ENCODE data around the gene ZXDC. TPM values are rescaled to one million over a fixed set of nuclear protein-coding genes. Genes with fewer than 3 reads are reported as not detected.

ZXDC gene
- total RNA-seq, 1 experiment from 2014 or later: 27.2 TPM

GRCh38 chr3:126488185-126488584 lies 12.5 kb upstream of the ZXDC start:
- Histone ChIP-seq H3K36me3 (replicated peaks; ENCODE audit: control insufficient read depth, insufficient read depth, low read length) (no peaks in the 10 kb centered on the region), H3K27me3 (ENCODE audit: control insufficient read depth, insufficient read depth, low read length) (no peaks in the 10 kb centered on the region), H3K4me3 (ENCODE audit: insufficient read depth, low read depth, low read length) (no peak overlapping the region)
- peak; percentile 71 for DNase-seq

DNA sequence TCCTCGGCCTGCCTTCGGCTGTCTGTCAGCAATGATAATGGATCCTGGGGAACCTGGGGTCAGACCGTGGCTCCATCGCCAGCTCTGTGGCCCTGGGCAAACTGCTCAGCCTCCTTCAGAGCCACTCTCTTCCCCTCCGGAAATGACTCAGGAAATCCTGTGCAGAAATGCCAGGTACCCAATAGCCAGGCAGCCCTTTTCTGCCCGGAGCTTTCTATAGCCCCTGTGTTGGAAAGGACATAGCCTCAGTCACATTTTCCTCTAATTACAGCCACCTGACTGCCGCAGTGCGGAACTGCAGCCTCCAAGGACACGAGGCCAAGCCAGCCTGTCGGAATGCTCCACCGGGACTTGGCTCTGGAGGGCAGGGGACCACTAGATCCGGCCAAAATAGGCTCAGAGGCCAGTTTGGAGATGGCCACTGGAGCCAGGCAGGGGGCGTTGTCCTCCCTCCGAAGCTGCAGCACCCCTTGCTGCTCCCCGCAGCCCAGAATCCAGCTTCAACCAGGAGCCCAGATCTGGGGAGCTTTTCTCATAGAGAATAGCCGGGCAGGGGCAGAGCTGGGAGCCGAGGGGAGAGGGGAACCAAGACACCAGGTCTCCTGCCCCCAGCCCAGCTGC lies 11.6 kb upstream of the ZXDC start:
- H3K27me3 ChIP-seq (ENCODE audit: control insufficient read depth, insufficient read depth, low read length): no peaks in the 10 kb centered on the region
- H3K36me3 ChIP-seq (replicated peaks; ENCODE audit: control insufficient read depth, insufficient read depth, low read length): no peaks in the 10 kb centered on the region
- H3K4me3 ChIP-seq (ENCODE audit: insufficient read depth, low read depth, low read length): no peak overlapping the region
- peak; percentile 85 for DNase-seq

DNA sequence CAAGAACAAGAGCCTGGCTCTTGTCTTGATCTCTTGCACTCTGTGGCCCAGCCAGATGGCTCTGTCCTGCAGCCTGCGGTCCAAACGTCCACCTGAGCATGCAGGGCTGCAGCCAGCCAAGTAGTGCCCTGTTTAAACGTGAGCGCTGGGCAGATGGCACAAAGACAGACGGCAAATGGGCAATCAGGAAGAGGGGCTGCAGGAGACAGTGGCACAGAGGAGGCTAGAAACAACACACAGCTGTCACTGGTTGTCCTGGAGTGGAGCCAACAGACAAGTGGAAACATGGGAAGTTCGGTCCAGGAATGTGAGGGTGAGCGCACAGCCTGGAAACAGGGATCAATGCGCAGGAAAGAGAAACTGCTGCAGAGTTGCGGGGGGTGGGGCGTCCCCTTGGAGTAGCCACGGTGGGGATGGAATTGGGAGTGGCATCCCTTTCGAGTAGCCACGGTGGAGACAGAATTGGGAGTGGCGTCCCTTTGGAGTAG lies 10.7 kb upstream of the ZXDC start:
- no peaks in the 10 kb centered on the region for H3K36me3 ChIP-seq (replicated peaks; ENCODE audit: control insufficient read depth, insufficient read depth, low read length)
- no peak overlapping the region for H3K4me3 ChIP-seq (ENCODE audit: insufficient read depth, low read depth, low read length)
- peak; percentile 47 for DNase-seq
- H3K27me3 ChIP-seq (ENCODE audit: control insufficient read depth, insufficient read depth, low read length): no peaks in the 10 kb centered on the region

DNA sequence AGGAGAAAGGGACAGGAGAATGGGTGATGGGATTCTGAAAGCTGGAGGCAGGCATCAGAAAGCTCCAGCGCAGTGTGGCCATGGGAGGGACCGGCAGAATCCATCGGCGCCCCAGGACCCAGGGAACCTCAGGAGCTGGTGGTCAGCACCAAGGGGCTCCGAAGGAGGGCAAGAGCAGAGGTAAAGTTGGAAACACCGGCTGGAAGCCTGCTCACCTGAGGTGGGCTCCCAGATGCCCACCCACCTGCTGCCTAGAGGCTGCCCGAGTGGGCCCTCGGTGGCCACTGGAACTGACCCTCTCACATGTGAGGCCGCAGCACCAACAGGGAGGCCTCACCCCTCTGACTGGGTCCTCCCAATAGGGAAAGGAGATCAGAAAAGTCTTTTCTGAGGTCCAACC lies 10.3 kb upstream of the ZXDC start:
- DNase-seq: peak; percentile 41
- no peaks in the 10 kb centered on the region for H3K27me3 ChIP-seq (ENCODE audit: control insufficient read depth, insufficient read depth, low read length)
- no peak overlapping the region for H3K4me3 ChIP-seq (ENCODE audit: insufficient read depth, low read depth, low read length)
- no peaks in the 10 kb centered on the region for H3K36me3 ChIP-seq (replicated peaks; ENCODE audit: control insufficient read depth, insufficient read depth, low read length)

GRCh38 chr3:126485176-126485897 lies 9.6 kb upstream of the ZXDC start:
- Histone ChIP-seq H3K27me3 (ENCODE audit: control insufficient read depth, insufficient read depth, low read length) (no peaks in the 10 kb centered on the region), H3K4me3 (ENCODE audit: insufficient read depth, low read depth, low read length) (no peak overlapping the region), H3K36me3 (replicated peaks; ENCODE audit: control insufficient read depth, insufficient read depth, low read length) (no peaks in the 10 kb centered on the region)
- peak; percentile 81 for DNase-seq

DNA sequence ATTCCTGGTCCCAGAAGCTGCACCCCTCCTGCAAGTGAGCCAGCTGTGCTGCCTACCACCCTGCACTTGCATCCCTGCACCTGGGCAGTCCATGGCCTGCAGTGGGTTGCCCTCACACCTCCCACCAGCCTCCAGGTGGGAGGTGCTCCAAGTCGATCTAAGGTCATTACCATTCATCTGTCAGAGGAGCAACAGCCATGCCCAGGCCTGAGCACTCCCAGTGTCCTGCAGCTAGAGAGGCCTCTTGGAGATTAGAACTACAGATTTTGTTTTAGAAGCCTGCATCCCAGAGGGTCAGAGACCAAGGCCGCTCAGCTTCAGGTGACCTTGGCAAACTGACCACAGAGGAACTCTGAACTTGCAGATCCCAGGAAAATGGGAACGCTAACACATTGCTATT lies 9.0 kb upstream of the ZXDC start:
- Histone ChIP-seq H3K27me3 (ENCODE audit: control insufficient read depth, insufficient read depth, low read length) (no peaks in the 10 kb centered on the region), H3K4me3 (ENCODE audit: insufficient read depth, low read depth, low read length) (no peak overlapping the region), H3K36me3 (replicated peaks; ENCODE audit: control insufficient read depth, insufficient read depth, low read length) (no peaks in the 10 kb centered on the region)
- peak; percentile 66 for DNase-seq

DNA sequence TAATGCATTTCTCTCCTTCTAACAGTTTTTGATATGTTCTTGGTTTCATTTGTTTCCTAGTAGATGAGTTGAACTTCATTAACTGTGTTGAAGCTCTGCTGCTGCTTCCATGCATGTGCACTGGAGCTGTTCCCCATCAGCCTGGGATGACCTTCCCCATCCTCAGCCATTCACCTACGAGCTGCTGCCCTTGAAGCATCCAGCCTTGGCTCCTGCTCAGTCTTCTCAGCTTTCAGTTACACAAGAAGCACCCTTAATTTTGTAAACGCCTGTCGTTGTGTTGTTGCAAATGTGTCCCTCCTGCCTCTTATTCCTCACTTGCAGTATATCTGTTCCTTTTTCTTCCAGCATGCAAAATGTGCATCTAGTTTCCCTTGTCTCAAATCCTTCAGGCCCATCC lies 8.5 kb upstream of the ZXDC start:
- no peaks in the 10 kb centered on the region for H3K36me3 ChIP-seq (replicated peaks; ENCODE audit: control insufficient read depth, insufficient read depth, low read length)
- DNase-seq: no peak
- H3K4me3 ChIP-seq (ENCODE audit: insufficient read depth, low read depth, low read length): no peak overlapping the region
- H3K27me3 ChIP-seq (ENCODE audit: control insufficient read depth, insufficient read depth, low read length): no peaks in the 10 kb centered on the region

DNA sequence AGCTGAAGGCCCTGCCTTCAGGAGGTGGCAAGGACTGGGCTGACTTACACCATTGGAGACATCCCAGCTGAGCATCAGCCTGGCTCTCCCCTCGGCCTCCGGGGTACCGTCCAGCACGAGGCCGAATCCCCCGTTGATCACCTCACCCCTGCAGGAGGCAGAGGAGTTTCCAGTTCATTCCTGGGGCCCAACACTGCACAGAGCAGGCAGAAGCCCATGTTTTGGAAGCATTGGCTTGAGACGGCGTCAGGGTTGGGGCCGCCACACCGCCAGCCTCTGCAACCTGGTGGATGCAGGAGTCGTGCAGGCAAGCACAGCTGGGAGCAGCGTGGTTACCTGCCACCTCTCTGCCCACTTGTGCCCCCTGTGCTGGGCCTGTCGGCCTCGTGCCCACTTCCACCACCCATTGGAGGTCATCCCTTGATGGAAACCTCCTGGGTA lies 7.7 kb upstream of the ZXDC start:
- Histone ChIP-seq H3K27me3 (ENCODE audit: control insufficient read depth, insufficient read depth, low read length) (no peaks in the 10 kb centered on the region), H3K36me3 (replicated peaks; ENCODE audit: control insufficient read depth, insufficient read depth, low read length) (no peaks in the 10 kb centered on the region), H3K4me3 (ENCODE audit: insufficient read depth, low read depth, low read length) (no peak overlapping the region)
- DNase-seq: no peak

GRCh38 chr3:126482503-126483255 lies 7.0 kb upstream of the ZXDC start:
- no peak overlapping the region for H3K4me3 ChIP-seq (ENCODE audit: insufficient read depth, low read depth, low read length)
- H3K36me3 ChIP-seq (replicated peaks; ENCODE audit: control insufficient read depth, insufficient read depth, low read length): no peaks in the 10 kb centered on the region
- no peaks in the 10 kb centered on the region for H3K27me3 ChIP-seq (ENCODE audit: control insufficient read depth, insufficient read depth, low read length)
- DNase-seq: no peak

DNA sequence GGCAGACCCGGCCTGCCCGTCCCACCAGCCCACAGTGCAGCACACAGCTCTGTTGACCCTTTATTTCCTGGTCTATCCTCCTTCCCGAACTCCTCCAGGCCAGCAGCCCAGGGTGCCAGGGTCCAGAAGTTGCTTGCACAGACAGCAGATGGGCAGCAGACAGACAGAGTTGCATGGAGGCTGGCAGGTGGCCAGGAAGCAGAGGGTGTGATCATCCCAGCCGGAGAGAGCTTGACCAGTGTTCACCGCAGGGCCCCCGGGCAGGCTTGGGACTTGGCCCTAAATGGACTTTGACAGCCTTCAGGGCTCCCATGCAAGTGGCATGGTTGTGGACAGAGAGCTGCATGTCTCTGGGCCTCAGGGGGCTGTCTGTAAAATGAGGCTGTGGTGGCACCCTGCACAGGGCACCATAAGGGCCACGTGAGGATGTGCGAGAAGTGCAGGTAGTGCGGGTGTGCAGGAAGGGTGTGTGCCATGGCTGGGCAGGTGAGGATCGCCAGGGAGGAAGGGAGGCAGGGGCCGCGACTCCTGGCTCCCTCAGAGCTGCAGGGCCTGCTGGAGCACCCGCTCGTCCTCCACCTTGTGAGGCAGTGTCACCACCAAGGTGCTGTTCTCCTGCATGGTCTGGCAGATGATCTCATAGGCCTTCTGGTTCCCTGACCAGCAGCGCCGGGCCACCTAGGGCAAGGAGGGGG lies 6.3 kb upstream of the ZXDC start:
- Histone ChIP-seq H3K36me3 (replicated peaks; ENCODE audit: control insufficient read depth, insufficient read depth, low read length) (no peaks in the 10 kb centered on the region), H3K27me3 (ENCODE audit: control insufficient read depth, insufficient read depth, low read length) (no peaks in the 10 kb centered on the region)
- DNase-seq: no peak

DNA sequence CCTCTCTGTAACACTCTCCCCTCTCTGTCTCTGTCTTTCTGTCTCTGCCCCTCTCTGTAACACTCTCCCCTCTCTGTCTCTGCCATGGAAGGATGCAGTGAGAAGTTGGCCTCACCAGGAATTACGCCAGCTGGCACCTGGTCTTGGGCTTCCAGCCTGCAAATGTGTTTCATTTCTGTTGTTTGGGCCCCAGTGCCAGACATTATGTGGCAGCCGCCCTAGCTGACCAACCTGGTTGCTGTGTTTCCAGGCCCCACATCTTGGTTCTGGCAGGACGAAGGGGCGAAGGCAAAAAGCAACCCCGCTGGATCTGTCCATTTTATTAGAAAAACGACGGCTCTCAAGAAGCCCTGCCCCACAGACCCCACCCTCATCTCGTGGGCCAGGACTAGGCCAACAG lies 5.2 kb upstream of the ZXDC start:
- no peak for DNase-seq
- H3K36me3 ChIP-seq (replicated peaks; ENCODE audit: control insufficient read depth, insufficient read depth, low read length): no peaks in the 10 kb centered on the region
- H3K4me3 ChIP-seq (ENCODE audit: insufficient read depth, low read depth, low read length): no peak overlapping the region
- H3K27me3 ChIP-seq (ENCODE audit: control insufficient read depth, insufficient read depth, low read length): no peaks in the 10 kb centered on the region

More for the DNA sequence above, 6.3 kb upstream of the ZXDC start:
- H3K4me3 ChIP-seq (ENCODE audit: insufficient read depth, low read depth, low read length): no peak overlapping the region

DNA sequence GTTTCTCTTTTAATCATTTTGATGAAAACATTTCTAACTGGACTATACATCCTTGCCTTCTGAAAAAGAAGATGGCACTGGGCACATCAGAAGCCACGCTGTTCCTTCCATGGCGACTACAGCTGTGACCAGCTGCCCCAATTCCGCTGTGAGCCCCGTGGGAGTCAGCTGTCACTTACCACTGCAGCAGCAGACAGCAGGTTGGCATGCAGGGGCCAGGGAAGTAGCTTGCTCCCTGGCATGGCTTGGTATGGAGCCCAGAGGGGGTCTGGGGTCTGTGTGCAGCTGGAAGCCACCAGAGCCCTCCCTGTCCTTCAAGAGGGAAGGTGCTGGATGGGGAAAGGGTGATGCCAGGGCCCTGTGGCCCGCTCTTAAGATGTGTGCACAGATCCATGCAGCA lies 4.5 kb upstream of the ZXDC start:
- Histone ChIP-seq H3K27me3 (ENCODE audit: control insufficient read depth, insufficient read depth, low read length) (no peaks in the 10 kb centered on the region), H3K36me3 (replicated peaks; ENCODE audit: control insufficient read depth, insufficient read depth, low read length) (no peaks in the 10 kb centered on the region), H3K4me3 (ENCODE audit: insufficient read depth, low read depth, low read length) (no peak overlapping the region)
- DNase-seq: no peak

GRCh38 chr3:126479642-126480041 lies 4.0 kb upstream of the ZXDC start:
- Histone ChIP-seq H3K27me3 (ENCODE audit: control insufficient read depth, insufficient read depth, low read length) (no peaks in the 10 kb centered on the region), H3K4me3 (ENCODE audit: insufficient read depth, low read depth, low read length) (no peak overlapping the region), H3K36me3 (replicated peaks; ENCODE audit: control insufficient read depth, insufficient read depth, low read length) (no peaks in the 10 kb centered on the region)
- DNase-seq: no peak

DNA sequence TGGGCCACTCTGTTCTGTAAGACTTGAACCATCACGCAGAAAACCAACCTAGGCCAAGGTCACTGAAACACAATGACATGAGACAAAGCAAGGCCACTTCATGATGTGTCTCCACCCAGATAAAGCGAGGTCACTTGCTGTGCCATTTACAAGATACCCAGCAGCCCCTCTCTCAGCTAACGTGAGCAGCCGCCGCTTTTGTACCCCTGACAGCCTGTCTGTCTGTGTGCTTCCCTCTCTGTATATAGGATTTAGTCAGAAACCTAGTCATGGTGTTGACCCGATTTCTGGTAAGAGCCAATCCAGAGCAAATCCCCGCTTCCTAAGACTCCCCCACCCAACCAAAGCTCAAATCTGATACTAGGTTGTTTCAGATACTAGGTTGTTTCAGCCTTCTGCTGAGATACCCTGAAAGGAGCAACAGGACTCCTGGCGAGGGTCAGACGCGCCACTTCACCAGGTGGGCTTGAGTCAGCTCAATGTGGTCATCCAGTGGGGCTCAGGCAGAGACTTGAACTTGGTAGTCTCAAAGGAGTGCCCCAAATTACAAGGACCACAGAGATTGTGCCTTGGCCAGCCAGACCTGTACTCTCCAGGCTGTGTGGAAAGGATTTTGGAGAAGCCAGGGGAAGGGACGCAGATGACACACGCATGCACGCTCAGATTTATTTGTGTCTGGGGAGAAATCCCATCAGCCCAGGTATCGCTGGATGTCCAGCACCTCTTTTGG lies 3.1 kb upstream of the ZXDC start:
- no peaks in the 10 kb centered on the region for H3K27me3 ChIP-seq (ENCODE audit: control insufficient read depth, insufficient read depth, low read length)
- H3K36me3 ChIP-seq (replicated peaks; ENCODE audit: control insufficient read depth, insufficient read depth, low read length): peaks cover under 1% of the 10 kb centered on the region; the same call in 1 of the 2 replicates
- DNase-seq: no peak
- H3K4me3 ChIP-seq (ENCODE audit: insufficient read depth, low read depth, low read length): no peak overlapping the region
